NOMO-1 treated with dmso at 0.1 percent for 144 hours (cell line): ENCODE data around the gene JCAD.
A peak's percentile ranks its signal among the peaks of the same experiment; 100 is the strongest.
"Not testable (repeated sequence)": the region's sequence is repeated elsewhere in the genome, so short reads cannot be mapped to it uniquely, and the experiment has no call there.

ENCODE experiments used
- DNase-seq: peaks from one replicate; lab custom pipeline; 2025; ENCODE audit not compliant: unreplicated experiment; lab: John Stamatoyannopoulos, UW

The JCAD gene

GRCh38 chr10:30026578-30026977 lies 32.8 kb downstream of the JCAD start:
- no peak for DNase-seq

GRCh38 chr10:30026080-30026479 lies 33.3 kb downstream of the JCAD start:
- no peak for DNase-seq

- DNase-seq, result not testable (repeated sequence)
Measured at GRCh38 chr10:30025428-30025827, 34.0 kb downstream of the JCAD start.

GRCh38 chr10:30022590-30022989 lies 36.8 kb downstream of the JCAD start:
- DNase-seq, result no peak

- no peak for DNase-seq
Measured at GRCh38 chr10:30019468-30019867, 39.9 kb downstream of the JCAD start.

- no peak for DNase-seq
Measured at GRCh38 chr10:30018496-30018895, 40.9 kb downstream of the JCAD start.

GRCh38 chr10:30017966-30018365 lies 41.4 kb downstream of the JCAD start:
- no peak for DNase-seq

GRCh38 chr10:30017556-30017955 lies 41.8 kb downstream of the JCAD start:
- peak; percentile 1 for DNase-seq

- no peak for DNase-seq
Measured at GRCh38 chr10:30014511-30014910, 44.9 kb downstream of the JCAD start.

GRCh38 chr10:30013757-30014156 lies 45.6 kb downstream of the JCAD start:
- DNase-seq, result no peak

GRCh38 chr10:30011956-30012647 lies 47.3 kb downstream of the JCAD start:
- DNase-seq, result no peak

- DNase-seq, result no peak
Measured at GRCh38 chr10:30011396-30011795, 48.0 kb downstream of the JCAD start.

GRCh38 chr10:30007406-30007805 lies 52.0 kb downstream of the JCAD start:
- no peak for DNase-seq

GRCh38 chr10:30006410-30006809 lies 53.0 kb downstream of the JCAD start:
- DNase-seq, result no peak

- DNase-seq, result not testable (repeated sequence)
Measured at GRCh38 chr10:30005116-30005515, 54.3 kb downstream of the JCAD start.

- peak; percentile 43 for DNase-seq
Measured at GRCh38 chr10:30002426-30003266, 56.7 kb downstream of the JCAD start.

- DNase-seq, result no peak
Measured at GRCh38 chr10:30000802-30001571, 58.4 kb downstream of the JCAD start.

GRCh38 chr10:29998142-29998808 lies 61.1 kb downstream of the JCAD start:
- DNase-seq, result peak; percentile 55

- DNase-seq, result no peak
Measured at GRCh38 chr10:29994811-29995210, 64.6 kb downstream of the JCAD start.

- no peak for DNase-seq
Measured at GRCh38 chr10:29993319-29993915, 66.0 kb downstream of the JCAD start.

GRCh38 chr10:29992914-29993313 lies 66.5 kb downstream of the JCAD start:
- DNase-seq, result no peak
